A549 (cell line): ENCODE results near the gene YBX2. TPM values are rescaled to one million over a fixed set of nuclear protein-coding genes. Genes with fewer than 3 reads are reported as not detected.

Experiments
- ATAC-seq, 2 experiments: fragments of 200-7000 bp in 1 of 2; fragments of >200 bp in 1 of 2; cut with Nextera tagmentation in 1 of 2; cut with Tn5 transposase in 1 of 2; 3 replicates each; pipeline versions ENCODE4 v1.8.0 to v1.9.1; 2018 to 2020; ENCODE audit warnings: mild to moderate bottlenecking in 1 of 2, moderate library complexity in 1 of 2
- CTCF ChIA-PET: fragments of 300-600 bp; sonication (Branson Sonifier 250); formaldehyde crosslinking; extraction: SDS; loops from one replicate; lab custom pipeline; 2021; ENCODE audit warnings: antibody characterized with exemption, inconsistent platforms; lab: Yijun Ruan, JAX
- POLR2A ChIA-PET: fragments of 350-600 bp; formaldehyde crosslinking; extraction: SDS; loops from one replicate; lab custom pipeline; 2021; ENCODE audit warnings: antibody characterized with exemption, inconsistent platforms; lab: Yijun Ruan, JAX
- DNase-seq, 2 experiments: peaks; one replicate each; pipeline versions ENCODE4 v3.0.0 to v3.0.0-alpha.2; 2011 to 2016; ENCODE audit warnings: low read depth in 1 of 2, low spot score in 1 of 2
- FAIRE-seq: peaks from 2 replicates; lab custom pipeline; 2011; peaks lifted over from hg19 to GRCh38; lab: Jason Lieb, UNC
- H3K27ac ChIP-seq, 2 experiments: fragments of >200 bp; sonication (Bioruptor Twin); formaldehyde crosslinking; 3 replicates each; pipeline ENCODE4 v1.5.1; 2016 to 2017
- H3K4me1 ChIP-seq: fragments of >200 bp; sonication (Bioruptor Twin); formaldehyde crosslinking; 3 replicates; pipeline ENCODE4 v1.6.1; 2016
- H3K4me2 ChIP-seq: fragments of >200 bp; sonication (Bioruptor Twin); formaldehyde crosslinking; 3 replicates; pipeline ENCODE4 v1.6.1; 2016
- H3K4me3 ChIP-seq: fragments of >200 bp; sonication (Bioruptor Twin); formaldehyde crosslinking; 3 replicates; pipeline ENCODE4 v1.5.1; 2016
- H3K9me3 ChIP-seq: fragments of >200 bp; sonication (Bioruptor Twin); formaldehyde crosslinking; 3 replicates; pipeline ENCODE4 v1.6.1; 2016
- ELK1 ChIP-seq: fragments of 150-350 bp; IDR thresholded peaks from 2 replicates; pipeline ENCODE4 v1.6.1; 2014; ENCODE audit warnings: low read depth, mild to moderate bottlenecking, low read length
- HEYL ChIP-seq: fragments of 250-450 bp; sonication (Bioruptor Pico); IDR thresholded peaks from 2 replicates; pipeline ENCODE4 v1.8.0; 2021; ENCODE audit warnings: mild to moderate bottlenecking, moderate library complexity
- HOXA7 ChIP-seq: fragments of 250-450 bp; sonication (Bioruptor Pico); IDR thresholded peaks from 2 replicates; pipeline ENCODE4 v1.5.0; 2020; ENCODE audit warnings: mild to moderate bottlenecking, moderate library complexity
- HOXB5 ChIP-seq: fragments of 250-450 bp; sonication (Bioruptor Pico); IDR thresholded peaks from 2 replicates; pipeline ENCODE4 v1.5.0; 2020; ENCODE audit warnings: mild to moderate bottlenecking, moderate library complexity
- JUNB ChIP-seq: fragments of >200 bp; sonication (Bioruptor Twin); formaldehyde crosslinking; IDR thresholded peaks from 2 replicates; pipeline ENCODE4 v1.6.1; 2016
- MAX ChIP-seq: IDR thresholded peaks from 2 replicates; pipeline ENCODE4 v1.6.1; 2012
- NPAS2 ChIP-seq: fragments of 250-450 bp; sonication (Bioruptor Pico); IDR thresholded peaks from 2 replicates; pipeline ENCODE4 v1.8.0; 2022; ENCODE audit warnings: mild to moderate bottlenecking, moderate library complexity, borderline replicate concordance
- PHF8 ChIP-seq: fragments of 200-600 bp; sonication (generic); IDR thresholded peaks from 2 replicates; pipeline ENCODE4 v1.6.1; 2016; ENCODE audit warnings: low read depth, mild to moderate bottlenecking, antibody characterized with exemption, moderate library complexity, borderline replicate concordance
- POLR2AphosphoS2 ChIP-seq: conservative IDR thresholded peaks from 2 replicates; pipeline ENCODE4 v1.6.1; 2012; ENCODE audit warnings: low read length, improper control_type of control experiment, inconsistent platforms
- RCOR1 ChIP-seq: fragments of 150-350 bp; IDR thresholded peaks from 2 replicates; pipeline ENCODE4 v1.6.1; 2014; ENCODE audit warnings: antibody characterized with exemption, low read length, low read depth
- RNF2 ChIP-seq: fragments of 200-600 bp; sonication (generic); IDR thresholded peaks from 2 replicates; pipeline ENCODE4 v1.6.1; 2016; ENCODE audit warnings: low read depth, mild to moderate bottlenecking, antibody characterized with exemption, moderate library complexity, borderline replicate concordance
- TFCP2L1 ChIP-seq: fragments of 250-450 bp; sonication (Bioruptor Pico); IDR thresholded peaks from 2 replicates; pipeline ENCODE4 v1.5.0; 2021; ENCODE audit warnings: mild to moderate bottlenecking
- TP53 ChIP-seq: fragments of 250-450 bp; sonication (Bioruptor Pico); IDR thresholded peaks from 2 replicates; pipeline ENCODE4 v1.5.0; 2021; ENCODE audit warnings: mild to moderate bottlenecking, moderate library complexity
- ZC3H11A ChIP-seq: fragments of 450-650 bp; IDR thresholded peaks from 2 replicates; pipeline ENCODE4 v1.6.1; 2014; ENCODE audit warnings: antibody characterized with exemption, mild to moderate bottlenecking
- WGBS: methylation state at CpG from one replicate; pipeline ENCODE4 v1.1.6; 2017; ENCODE audit errors: missing lambda C conversion rate; 5-methylcytosine and 5-hydroxymethylcytosine counted together
- polyA plus RNA-seq, 4 experiments: library from polyadenylated mRNA; depleted of rRNA in 3 of 4; stranded (reverse); fragments of >200 nt; fragmentation: RNase III in 1 of 4; extraction: RNeasy Plus Mini Kit Qiagen cat#74134 plus additional on column Dnase treatment in 1 of 4; gene quantifications; 2 replicates in 3 of 4; 3 replicates in 1 of 4; pipeline ENCODE4 v1.2.3, GENCODE V29; 2011 to 2017
- small RNA-seq, 6 experiments: library from RNA; depleted of rRNA; stranded (forward); fragments of <200 nt; gene quantifications; one replicate each; pipeline ENCODE3, GENCODE V24; 2012

The YBX2 gene
- polyA plus RNA-seq, 2 of the 4 experiments (the other 2 are of a cell fraction) = 0.36 to 0.61 TPM

GRCh38 chr17:7238420-7239090 is 55.9 kb downstream of the YBX2 start:
- CTCF ChIA-PET = interaction anchor here (1.1 to 17.3 kb wide), 2 partner anchors 17 to 24 kb away, joined by 3 to 169 read pairs; partner anchors contain the start of genes ACADVL and DLG4
- ATAC-seq = 0 out of 6 replicates have a peak, but pooled peaks of 1 of the 2 experiments have one; percentile 0
- FAIRE-seq = no peak
- H3K4me1 ChIP-seq = peaks cover 51% of the 10 kb centered on the region
- peak overlapping the region; percentile 99 for H3K4me3 ChIP-seq
- POLR2A ChIA-PET = interaction anchor here (0.9 to 6.9 kb wide), 4 partner anchors 13 to 21 kb away, joined by 3 to 63 read pairs (median 6); partner anchors contain the start of genes ACADVL, CTDNEP1, DLG4 and ELP5
- peak; percentile 64 to 65 for DNase-seq
- peak overlapping the region; percentile 69 for H3K4me2 ChIP-seq
- no peak for TF ChIP-seq TP53 (CRISPR knock-in tag)
- TF ChIP-seq ZC3H11A = no peak
- TF ChIP-seq NPAS2 (CRISPR knock-in tag) = no peak
- no peak for TF ChIP-seq PHF8
- no peak for TF ChIP-seq HEYL
- no peak for TF ChIP-seq ELK1
- no peak for TF ChIP-seq TFCP2L1 (CRISPR knock-in tag)
- no peak for TF ChIP-seq HOXB5 (CRISPR knock-in tag)
- TF ChIP-seq POLR2AphosphoS2 = no peak
- no peak for TF ChIP-seq MAX
- TF ChIP-seq RCOR1 = no peak
- TF ChIP-seq HOXA7 (CRISPR knock-in tag) = no peak
- TF ChIP-seq RNF2 = no peak
- no peak for TF ChIP-seq JUNB
- H3K9me3 ChIP-seq = no peaks in the 10 kb centered on the region
- peak overlapping the region; percentile 98 to 100 for H3K27ac ChIP-seq
- WGBS = 1% methylated on average over 25 of the region's 39 CpGs

Small RNAs within 50 kb of the gene (small RNA-seq; reads per million reads assigned to genes)
- gene AC026954.2 (0 reads per million in 6 experiments), gene RF00019 (0 reads per million in 6 experiments)

Other genes with a start within 250 kb of the YBX2 start
Only the 30 nearest of the 31 such genes appear.
- 0.25 and 0.34 TPM in 2 replicates for gene ASGR2, start 179.8 kb downstream of the YBX2 start, polyA plus RNA-seq (2011; rRNA removed)
- 0.06 TPM in 1 of 3 replicates, not detected in the others for gene ASGR2, start 179.8 kb downstream of the YBX2 start, polyA plus RNA-seq (2017; fragmentation: RNase III; extraction: RNeasy Plus Mini Kit Qiagen cat#74134 plus additional on column Dnase treatment)
- gene ASGR1, start 115.3 kb downstream of the YBX2 start, polyA plus RNA-seq (2011; rRNA removed) = 2.6 and 3.4 TPM in 2 replicates
- gene ASGR1, start 115.3 kb downstream of the YBX2 start, polyA plus RNA-seq (2017; fragmentation: RNase III; extraction: RNeasy Plus Mini Kit Qiagen cat#74134 plus additional on column Dnase treatment) = 1.0 to 1.6 TPM (median 1.6 TPM) in 3 replicates
- gene DLG4, start 74.8 kb downstream of the YBX2 start, polyA plus RNA-seq (2011; rRNA removed) = 8.3 and 9.2 TPM in 2 replicates
- 16.1 to 22.6 TPM (median 21.3 TPM) in 3 replicates for gene DLG4, start 74.8 kb downstream of the YBX2 start, polyA plus RNA-seq (2017; fragmentation: RNase III; extraction: RNeasy Plus Mini Kit Qiagen cat#74134 plus additional on column Dnase treatment)
- gene ACADVL, start 74.7 kb downstream of the YBX2 start, polyA plus RNA-seq (2011; rRNA removed) = 238 and 288 TPM in 2 replicates
- 392 to 429 TPM (median 425 TPM) in 3 replicates for gene ACADVL, start 74.7 kb downstream of the YBX2 start, polyA plus RNA-seq (2017; fragmentation: RNase III; extraction: RNeasy Plus Mini Kit Qiagen cat#74134 plus additional on column Dnase treatment)
- gene DVL2, start 60.1 kb downstream of the YBX2 start, polyA plus RNA-seq (2011; rRNA removed) = 5.7 and 9.6 TPM in 2 replicates
- 30.7 to 40.4 TPM (median 37.7 TPM) in 3 replicates for gene DVL2, start 60.1 kb downstream of the YBX2 start, polyA plus RNA-seq (2017; fragmentation: RNase III; extraction: RNeasy Plus Mini Kit Qiagen cat#74134 plus additional on column Dnase treatment)
- gene PHF23, start 55.2 kb downstream of the YBX2 start, polyA plus RNA-seq (2011; rRNA removed) = 52.1 and 61.2 TPM in 2 replicates
- gene PHF23, start 55.2 kb downstream of the YBX2 start, polyA plus RNA-seq (2017; fragmentation: RNase III; extraction: RNeasy Plus Mini Kit Qiagen cat#74134 plus additional on column Dnase treatment) = 70.9 to 80.2 TPM (median 79.1 TPM) in 3 replicates
- gene GABARAP, start 52.2 kb downstream of the YBX2 start, polyA plus RNA-seq (2011; rRNA removed) = 399 and 502 TPM in 2 replicates
- 431 to 510 TPM (median 504 TPM) in 3 replicates for gene GABARAP, start 52.2 kb downstream of the YBX2 start, polyA plus RNA-seq (2017; fragmentation: RNase III; extraction: RNeasy Plus Mini Kit Qiagen cat#74134 plus additional on column Dnase treatment)
- 161 and 251 TPM in 2 replicates for gene CTDNEP1, start 42.9 kb downstream of the YBX2 start, polyA plus RNA-seq (2011; rRNA removed)
- 145 to 151 TPM (median 147 TPM) in 3 replicates for gene CTDNEP1, start 42.9 kb downstream of the YBX2 start, polyA plus RNA-seq (2017; fragmentation: RNase III; extraction: RNeasy Plus Mini Kit Qiagen cat#74134 plus additional on column Dnase treatment)
- gene ELP5, start 42.4 kb downstream of the YBX2 start, polyA plus RNA-seq (2011; rRNA removed) = 114 and 133 TPM in 2 replicates
- 89.2 to 97.3 TPM (median 92.1 TPM) in 3 replicates for gene ELP5, start 42.4 kb downstream of the YBX2 start, polyA plus RNA-seq (2017; fragmentation: RNase III; extraction: RNeasy Plus Mini Kit Qiagen cat#74134 plus additional on column Dnase treatment)
- 4.2 and 4.6 TPM in 2 replicates for gene CLDN7, start 32.2 kb downstream of the YBX2 start, polyA plus RNA-seq (2011; rRNA removed)
- 0.59 to 0.97 TPM (median 0.59 TPM) in 3 replicates for gene CLDN7, start 32.2 kb downstream of the YBX2 start, polyA plus RNA-seq (2017; fragmentation: RNase III; extraction: RNeasy Plus Mini Kit Qiagen cat#74134 plus additional on column Dnase treatment)
- 0.16 TPM in 2 replicates for gene SLC2A4, start 12.9 kb downstream of the YBX2 start, polyA plus RNA-seq (2011; rRNA removed)
- gene SLC2A4, start 12.9 kb downstream of the YBX2 start, polyA plus RNA-seq (2017; fragmentation: RNase III; extraction: RNeasy Plus Mini Kit Qiagen cat#74134 plus additional on column Dnase treatment) = 0.17 to 0.18 TPM (median 0.17 TPM) in 3 replicates
- gene EIF5A, start 13.0 kb upstream of the YBX2 start, polyA plus RNA-seq (2011; rRNA removed) = 945 and 969 TPM in 2 replicates
- gene EIF5A, start 13.0 kb upstream of the YBX2 start, polyA plus RNA-seq (2017; fragmentation: RNase III; extraction: RNeasy Plus Mini Kit Qiagen cat#74134 plus additional on column Dnase treatment) = 1,779 to 2,042 TPM (median 1,918 TPM) in 3 replicates
- gene GPS2, start 20.7 kb upstream of the YBX2 start, polyA plus RNA-seq (2011; rRNA removed) = 48.5 and 61.7 TPM in 2 replicates
- gene GPS2, start 20.7 kb upstream of the YBX2 start, polyA plus RNA-seq (2017; fragmentation: RNase III; extraction: RNeasy Plus Mini Kit Qiagen cat#74134 plus additional on column Dnase treatment) = 147 to 171 TPM (median 158 TPM) in 3 replicates
- gene NEURL4, start 34.7 kb upstream of the YBX2 start, polyA plus RNA-seq (2011; rRNA removed) = 12.2 and 18.3 TPM in 2 replicates
- gene NEURL4, start 34.7 kb upstream of the YBX2 start, polyA plus RNA-seq (2017; fragmentation: RNase III; extraction: RNeasy Plus Mini Kit Qiagen cat#74134 plus additional on column Dnase treatment) = 44.2 to 50.4 TPM (median 47.5 TPM) in 3 replicates
- gene ACAP1, start 41.9 kb upstream of the YBX2 start, polyA plus RNA-seq (2011; rRNA removed) = 0.03 and 0.41 TPM in 2 replicates
- gene ACAP1, start 41.9 kb upstream of the YBX2 start, polyA plus RNA-seq (2017; fragmentation: RNase III; extraction: RNeasy Plus Mini Kit Qiagen cat#74134 plus additional on column Dnase treatment) = 1.3 to 2.1 TPM (median 1.4 TPM) in 3 replicates
- 6.1 and 7.0 TPM in 2 replicates for gene KCTD11, start 57.5 kb upstream of the YBX2 start, polyA plus RNA-seq (2011; rRNA removed)
- 9.6 to 10.7 TPM (median 10.3 TPM) in 3 replicates for gene KCTD11, start 57.5 kb upstream of the YBX2 start, polyA plus RNA-seq (2017; fragmentation: RNase III; extraction: RNeasy Plus Mini Kit Qiagen cat#74134 plus additional on column Dnase treatment)
- gene TMEM95, start 60.5 kb upstream of the YBX2 start, polyA plus RNA-seq (2011; rRNA removed) = not detected in 2 replicates
- gene TMEM95, start 60.5 kb upstream of the YBX2 start, polyA plus RNA-seq (2017; fragmentation: RNase III; extraction: RNeasy Plus Mini Kit Qiagen cat#74134 plus additional on column Dnase treatment) = not detected in 3 replicates
- gene TNK1, start 86.5 kb upstream of the YBX2 start, polyA plus RNA-seq (2011; rRNA removed) = 1.2 and 1.8 TPM in 2 replicates
- 2.1 to 2.4 TPM (median 2.2 TPM) in 3 replicates for gene TNK1, start 86.5 kb upstream of the YBX2 start, polyA plus RNA-seq (2017; fragmentation: RNase III; extraction: RNeasy Plus Mini Kit Qiagen cat#74134 plus additional on column Dnase treatment)
- 11.0 and 13.7 TPM in 2 replicates for gene PLSCR3, start 99.9 kb upstream of the YBX2 start, polyA plus RNA-seq (2011; rRNA removed)
- gene PLSCR3, start 99.9 kb upstream of the YBX2 start, polyA plus RNA-seq (2017; fragmentation: RNase III; extraction: RNeasy Plus Mini Kit Qiagen cat#74134 plus additional on column Dnase treatment) = 27.5 to 33.4 TPM (median 29.6 TPM) in 3 replicates
- gene TMEM256, start 109.5 kb upstream of the YBX2 start, polyA plus RNA-seq (2011; rRNA removed) = 127 and 210 TPM in 2 replicates
- gene TMEM256, start 109.5 kb upstream of the YBX2 start, polyA plus RNA-seq (2017; fragmentation: RNase III; extraction: RNeasy Plus Mini Kit Qiagen cat#74134 plus additional on column Dnase treatment) = 142 to 166 TPM (median 164 TPM) in 3 replicates
- gene NLGN2, start 113.2 kb upstream of the YBX2 start, polyA plus RNA-seq (2011; rRNA removed) = 4.1 and 6.9 TPM in 2 replicates
- gene NLGN2, start 113.2 kb upstream of the YBX2 start, polyA plus RNA-seq (2017; fragmentation: RNase III; extraction: RNeasy Plus Mini Kit Qiagen cat#74134 plus additional on column Dnase treatment) = 17.6 to 27.9 TPM (median 27.5 TPM) in 3 replicates
- gene SPEM1, start 125.7 kb upstream of the YBX2 start, polyA plus RNA-seq (2011; rRNA removed) = not detected in 2 replicates
- gene SPEM1, start 125.7 kb upstream of the YBX2 start, polyA plus RNA-seq (2017; fragmentation: RNase III; extraction: RNeasy Plus Mini Kit Qiagen cat#74134 plus additional on column Dnase treatment) = 0.09 to 0.13 TPM in 2 of 3 replicates, not detected in the other
- gene SPEM2, start 131.0 kb upstream of the YBX2 start, polyA plus RNA-seq (2011; rRNA removed) = not detected in 2 replicates
- not detected in 3 replicates for gene SPEM2, start 131.0 kb upstream of the YBX2 start, polyA plus RNA-seq (2017; fragmentation: RNase III; extraction: RNeasy Plus Mini Kit Qiagen cat#74134 plus additional on column Dnase treatment)
- gene SPEM3, start 134.2 kb upstream of the YBX2 start, polyA plus RNA-seq (2011; rRNA removed) = not detected in 2 replicates
- not detected in 3 replicates for gene SPEM3, start 134.2 kb upstream of the YBX2 start, polyA plus RNA-seq (2017; fragmentation: RNase III; extraction: RNeasy Plus Mini Kit Qiagen cat#74134 plus additional on column Dnase treatment)
- gene TMEM102, start 140.8 kb upstream of the YBX2 start, polyA plus RNA-seq (2011; rRNA removed) = 4.4 and 4.9 TPM in 2 replicates
- gene TMEM102, start 140.8 kb upstream of the YBX2 start, polyA plus RNA-seq (2017; fragmentation: RNase III; extraction: RNeasy Plus Mini Kit Qiagen cat#74134 plus additional on column Dnase treatment) = 6.5 to 8.9 TPM (median 8.1 TPM) in 3 replicates
- 1.4 and 1.9 TPM in 2 replicates for gene FGF11, start 144.9 kb upstream of the YBX2 start, polyA plus RNA-seq (2011; rRNA removed)
- gene FGF11, start 144.9 kb upstream of the YBX2 start, polyA plus RNA-seq (2017; fragmentation: RNase III; extraction: RNeasy Plus Mini Kit Qiagen cat#74134 plus additional on column Dnase treatment) = 1.1 to 1.8 TPM (median 1.5 TPM) in 3 replicates
- 6.5 and 6.9 TPM in 2 replicates for gene CHRNB1, start 150.4 kb upstream of the YBX2 start, polyA plus RNA-seq (2011; rRNA removed)
- 6.2 to 8.4 TPM (median 8.0 TPM) in 3 replicates for gene CHRNB1, start 150.4 kb upstream of the YBX2 start, polyA plus RNA-seq (2017; fragmentation: RNase III; extraction: RNeasy Plus Mini Kit Qiagen cat#74134 plus additional on column Dnase treatment)
- 14.4 and 18.2 TPM in 2 replicates for gene ZBTB4, start 185.0 kb upstream of the YBX2 start, polyA plus RNA-seq (2011; rRNA removed)
- 24.4 to 29.5 TPM (median 28.2 TPM) in 3 replicates for gene ZBTB4, start 185.0 kb upstream of the YBX2 start, polyA plus RNA-seq (2017; fragmentation: RNase III; extraction: RNeasy Plus Mini Kit Qiagen cat#74134 plus additional on column Dnase treatment)
- gene SLC35G6, start 186.8 kb upstream of the YBX2 start, polyA plus RNA-seq (2011; rRNA removed) = not detected in 2 replicates
- gene SLC35G6, start 186.8 kb upstream of the YBX2 start, polyA plus RNA-seq (2017; fragmentation: RNase III; extraction: RNeasy Plus Mini Kit Qiagen cat#74134 plus additional on column Dnase treatment) = not detected in 3 replicates
- 22.8 and 57.1 TPM in 2 replicates for gene POLR2A, start 189.7 kb upstream of the YBX2 start, polyA plus RNA-seq (2011; rRNA removed)
- gene POLR2A, start 189.7 kb upstream of the YBX2 start, polyA plus RNA-seq (2017; fragmentation: RNase III; extraction: RNeasy Plus Mini Kit Qiagen cat#74134 plus additional on column Dnase treatment) = 65.6 to 69.6 TPM (median 67.4 TPM) in 3 replicates